Glutamatergic neuron (in vitro differentiated cells): Measurements from ENCODE around the gene B4GALT1. TPM values are rescaled to one million over a fixed set of nuclear protein-coding genes. Genes with fewer than 3 reads are reported as not detected.

ENCODE experiments used
- DNase-seq: peaks from one replicate; pipeline ENCODE4 v3.0.0; 2022
- H3K27ac Mint-ChIP-seq: one replicate; pipeline ENCODE4 v1.8.0; 2020; ENCODE audit warnings: mild to moderate bottlenecking, mixed read lengths, inconsistent platforms; ENCODE audit not compliant: unreplicated experiment
- H3K27me3 Mint-ChIP-seq: one replicate; pipeline ENCODE4 v1.8.0; 2020; ENCODE audit warnings: mild to moderate bottlenecking, moderate library complexity, mixed read lengths, inconsistent platforms; ENCODE audit not compliant: unreplicated experiment
- H3K36me3 Mint-ChIP-seq: one replicate; pipeline ENCODE4 v1.8.0; 2020; ENCODE audit warnings: mild to moderate bottlenecking, mixed read lengths, inconsistent platforms; ENCODE audit not compliant: unreplicated experiment
- H3K4me1 Mint-ChIP-seq: one replicate; pipeline ENCODE4 v1.8.0; 2020; ENCODE audit warnings: mild to moderate bottlenecking, low read depth, mixed read lengths, inconsistent platforms; ENCODE audit not compliant: unreplicated experiment
- H3K4me3 Mint-ChIP-seq: one replicate; pipeline ENCODE4 v1.8.0; 2020; ENCODE audit warnings: mild to moderate bottlenecking, mixed read lengths, inconsistent platforms; ENCODE audit not compliant: unreplicated experiment
- H3K9me3 Mint-ChIP-seq: one replicate; pipeline ENCODE4 v1.8.0; 2020; ENCODE audit warnings: mild to moderate bottlenecking, moderate library complexity, mixed read lengths, inconsistent platforms; ENCODE audit not compliant: unreplicated experiment
- CTCF ChIP-seq: fragments of 200-600 bp; sonication (generic); IDR thresholded peaks from one replicate; pipeline ENCODE4 v1.5.0; 2021; ENCODE audit not compliant: partially characterized antibody, unreplicated experiment
- total RNA-seq: library from RNA; stranded (reverse); fragmentation: NEBNext Ultra II Directional; extraction: Animal tissue kit (Norgen Biotek cat#: 25700); gene quantifications from one replicate; pipeline ENCODE4 v1.2.1, GENCODE V29; 2021; ENCODE audit not compliant: unreplicated experiment

The B4GALT1 gene
- total RNA-seq, 1 donor from 2014 or later: 5.4 TPM

GRCh38 chr9:33103501-33104281 is 63.4 kb downstream of the B4GALT1 start:
- no peak overlapping the region for H3K27ac Mint-ChIP-seq
- H3K36me3 Mint-ChIP-seq: no peaks in the 10 kb centered on the region
- peaks cover 2% of the 10 kb centered on the region for H3K27me3 Mint-ChIP-seq
- no peak overlapping the region for H3K4me3 Mint-ChIP-seq
- peaks cover 2% of the 10 kb centered on the region for H3K4me1 Mint-ChIP-seq
- no peak for DNase-seq
- H3K9me3 Mint-ChIP-seq: peaks cover 3% of the 10 kb centered on the region
- no peak for TF ChIP-seq CTCF

DNA sequence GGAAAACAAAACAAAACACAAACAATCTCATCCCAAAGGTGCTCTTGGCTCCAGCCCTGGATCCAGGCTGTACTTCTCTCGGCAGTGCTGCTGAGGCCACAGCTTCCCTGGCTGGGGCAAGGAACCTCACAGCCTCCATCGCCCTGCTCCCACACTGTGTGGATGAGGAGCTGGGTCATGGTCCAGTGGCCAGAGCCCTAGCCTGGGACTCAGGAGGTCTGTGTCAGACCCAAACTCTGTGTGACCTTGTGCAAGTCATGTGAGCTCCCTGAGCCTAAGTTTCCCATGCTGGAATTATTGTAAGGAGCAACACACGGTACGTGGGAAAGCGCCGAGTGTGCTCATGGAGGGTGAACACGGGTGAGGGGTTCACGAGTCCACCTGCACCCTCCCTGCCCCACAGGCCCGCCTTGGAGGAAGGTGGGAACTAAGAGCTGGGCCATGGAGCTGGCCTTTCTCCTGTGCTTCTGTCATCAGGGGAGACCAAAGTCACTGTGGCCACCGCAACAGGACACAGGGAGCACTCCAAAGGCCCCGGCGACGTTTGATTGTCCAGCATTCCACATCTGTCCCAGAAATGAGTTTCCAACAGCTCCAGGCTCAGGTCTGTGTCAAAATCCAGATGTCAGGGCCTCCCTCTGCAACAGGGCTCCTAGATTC is 64.5 kb downstream of the B4GALT1 start:
- peaks cover 2% of the 10 kb centered on the region for H3K4me1 Mint-ChIP-seq
- DNase-seq: no peak
- no peak for TF ChIP-seq CTCF
- H3K36me3 Mint-ChIP-seq: peaks cover 3% of the 10 kb centered on the region
- H3K4me3 Mint-ChIP-seq: no peak overlapping the region
- no peak overlapping the region for H3K27ac Mint-ChIP-seq
- H3K27me3 Mint-ChIP-seq: peaks cover 2% of the 10 kb centered on the region
- peaks cover 2% of the 10 kb centered on the region for H3K9me3 Mint-ChIP-seq

GRCh38 chr9:33101104-33101951 is 65.8 kb downstream of the B4GALT1 start:
- H3K27me3 Mint-ChIP-seq: peaks cover 2% of the 10 kb centered on the region
- peaks cover 2% of the 10 kb centered on the region for H3K4me1 Mint-ChIP-seq
- DNase-seq: no peak
- H3K27ac Mint-ChIP-seq: no peak overlapping the region
- no peak overlapping the region for H3K4me3 Mint-ChIP-seq
- H3K9me3 Mint-ChIP-seq: peaks cover 2% of the 10 kb centered on the region
- H3K36me3 Mint-ChIP-seq: peaks cover 5% of the 10 kb centered on the region
- no peak for TF ChIP-seq CTCF

DNA sequence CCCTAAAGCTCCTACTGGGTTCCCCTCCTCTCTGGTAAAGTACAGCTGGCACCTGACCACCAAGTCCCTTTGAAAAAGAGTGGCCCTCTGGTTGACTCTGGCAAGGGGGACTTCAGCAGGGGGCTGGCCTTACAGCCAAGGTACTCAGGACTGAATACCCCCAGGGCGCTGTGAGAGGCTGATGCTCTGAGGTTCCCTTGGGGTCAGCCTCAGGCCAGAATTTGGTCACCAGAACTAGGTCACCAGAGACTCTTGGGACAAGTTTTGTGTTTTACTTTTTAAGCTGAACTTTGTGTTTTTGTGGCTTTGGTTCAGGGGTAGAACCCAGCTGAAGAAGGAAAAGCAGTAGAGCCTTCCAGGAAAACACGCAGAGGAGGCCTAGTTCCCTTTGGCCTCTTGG is 67.4 kb downstream of the B4GALT1 start:
- no peak overlapping the region for H3K27ac Mint-ChIP-seq
- H3K4me3 Mint-ChIP-seq: no peak overlapping the region
- no peak for TF ChIP-seq CTCF
- peaks cover 2% of the 10 kb centered on the region for H3K4me1 Mint-ChIP-seq
- H3K27me3 Mint-ChIP-seq: peaks cover 2% of the 10 kb centered on the region
- peaks cover 5% of the 10 kb centered on the region for H3K36me3 Mint-ChIP-seq
- no peak for DNase-seq
- peaks cover 2% of the 10 kb centered on the region for H3K9me3 Mint-ChIP-seq
